ENCODE results near the gene GGT6.
A peak's percentile ranks its signal among the peaks of the same experiment; 100 is the strongest.

The GGT6 gene

DNA sequence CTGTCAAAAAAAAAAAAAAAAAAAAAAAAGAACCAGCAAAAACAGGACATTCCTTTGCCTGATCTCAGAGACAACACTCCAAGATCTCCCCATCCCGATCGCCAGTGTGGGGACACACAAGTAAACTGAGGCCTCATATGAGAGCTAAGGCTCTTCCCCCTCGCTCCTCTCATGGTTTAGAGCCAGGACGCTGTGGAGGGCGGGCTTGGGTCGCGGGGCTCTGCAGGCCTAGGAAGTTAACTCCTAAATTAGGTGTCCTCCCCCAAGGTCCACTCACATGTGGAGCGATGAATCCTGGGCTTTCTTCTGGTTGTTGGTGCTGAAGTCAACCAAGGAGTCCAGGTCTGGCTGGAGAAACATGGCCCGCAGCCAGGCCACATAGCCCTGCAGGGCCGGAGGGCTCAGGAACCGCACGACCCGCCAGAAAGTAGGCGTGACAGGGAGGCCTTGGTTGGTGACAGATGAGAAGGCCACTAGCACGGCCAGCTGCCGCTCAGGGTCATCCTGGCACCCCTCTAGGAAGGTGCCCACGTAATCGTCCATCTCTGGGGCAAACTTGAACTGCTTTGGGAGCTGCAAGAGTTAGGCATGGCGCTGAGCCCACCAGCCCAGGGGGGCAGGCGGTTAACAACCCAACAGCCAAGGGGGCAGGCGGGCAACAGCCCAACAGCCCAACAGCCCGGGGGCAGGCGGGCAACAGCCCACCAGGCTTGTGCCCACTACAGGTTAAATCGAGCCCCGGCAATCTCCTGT, 10.4 kb downstream of the GGT6 start:
- H3K27me3 Mint-ChIP-seq (ENCODE audit: low read depth, poor library complexity): no peaks in the 10 kb centered on the region
- H3K36me3 Mint-ChIP-seq (ENCODE audit: low read depth): peaks cover 10% of the 10 kb centered on the region
- H3K9me3 Mint-ChIP-seq: no peaks in the 10 kb centered on the region
- peaks cover 18% of the 10 kb centered on the region for H3K4me1 Mint-ChIP-seq
- H3K4me3 Mint-ChIP-seq: no peak overlapping the region
- H3K27ac Mint-ChIP-seq: no peak overlapping the region
- DNase-seq: no peak
- TF ChIP-seq, protein P1, sequence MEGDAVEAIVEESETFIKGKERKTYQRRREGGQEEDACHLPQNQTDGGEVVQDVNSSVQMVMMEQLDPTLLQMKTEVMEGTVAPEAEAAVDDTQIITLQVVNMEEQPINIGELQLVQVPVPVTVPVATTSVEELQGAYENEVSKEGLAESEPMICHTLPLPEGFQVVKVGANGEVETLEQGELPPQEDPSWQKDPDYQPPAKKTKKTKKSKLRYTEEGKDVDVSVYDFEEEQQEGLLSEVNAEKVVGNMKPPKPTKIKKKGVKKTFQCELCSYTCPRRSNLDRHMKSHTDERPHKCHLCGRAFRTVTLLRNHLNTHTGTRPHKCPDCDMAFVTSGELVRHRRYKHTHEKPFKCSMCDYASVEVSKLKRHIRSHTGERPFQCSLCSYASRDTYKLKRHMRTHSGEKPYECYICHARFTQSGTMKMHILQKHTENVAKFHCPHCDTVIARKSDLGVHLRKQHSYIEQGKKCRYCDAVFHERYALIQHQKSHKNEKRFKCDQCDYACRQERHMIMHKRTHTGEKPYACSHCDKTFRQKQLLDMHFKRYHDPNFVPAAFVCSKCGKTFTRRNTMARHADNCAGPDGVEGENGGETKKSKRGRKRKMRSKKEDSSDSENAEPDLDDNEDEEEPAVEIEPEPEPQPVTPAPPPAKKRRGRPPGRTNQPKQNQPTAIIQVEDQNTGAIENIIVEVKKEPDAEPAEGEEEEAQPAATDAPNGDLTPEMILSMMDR (IDR thresholded peaks at IDR 0.05): no peak

DNA sequence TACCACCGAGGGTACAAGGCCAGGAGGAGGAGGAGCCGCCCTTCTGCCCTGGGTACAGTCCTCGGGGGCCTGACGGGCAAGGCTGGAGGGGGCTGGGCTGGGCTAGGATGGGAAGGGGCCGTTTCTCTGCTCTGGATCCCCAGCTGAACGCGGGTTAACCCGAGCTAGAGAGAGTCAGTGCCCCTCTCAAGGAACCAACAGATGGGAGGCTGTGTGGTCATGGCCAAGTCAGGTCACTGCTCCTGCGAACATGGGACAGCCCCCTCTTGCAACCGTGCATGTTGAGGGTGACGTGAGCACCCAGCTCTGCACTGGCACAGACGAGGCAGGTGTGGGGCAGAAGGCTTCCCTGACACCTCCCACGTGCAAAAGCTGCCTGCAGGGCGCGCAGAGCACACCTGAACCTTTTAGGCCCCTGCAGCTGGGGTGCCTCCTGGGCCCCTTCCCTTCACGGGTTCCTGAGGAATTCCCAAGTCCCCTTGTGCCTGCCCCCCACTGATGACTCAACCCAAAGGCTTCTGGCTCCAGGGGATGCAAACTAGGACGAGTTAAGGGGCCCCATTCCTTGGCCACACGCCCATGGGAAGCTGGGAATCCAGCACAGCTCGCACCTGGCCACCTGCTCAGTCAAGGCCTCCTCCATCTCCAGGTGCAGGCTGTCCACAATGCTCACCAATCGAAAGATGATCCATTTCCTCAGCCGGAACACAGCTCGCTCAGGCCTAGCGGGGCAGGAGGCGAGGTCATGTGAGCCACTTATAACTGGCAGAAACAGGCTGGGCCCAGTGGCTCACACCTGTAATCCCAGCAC, 11.5 kb downstream of the GGT6 start:
- Mint-ChIP-seq H3K36me3 (ENCODE audit: low read depth) (peaks cover 10% of the 10 kb centered on the region), H3K4me1 (peaks cover 12% of the 10 kb centered on the region), H3K27ac (no peak overlapping the region), H3K4me3 (no peak overlapping the region), H3K9me3 (no peaks in the 10 kb centered on the region), H3K27me3 (ENCODE audit: low read depth, poor library complexity) (no peaks in the 10 kb centered on the region)
- TF ChIP-seq, protein P1 (IDR thresholded peaks at IDR 0.05): no peak
- DNase-seq: no peak

DNA sequence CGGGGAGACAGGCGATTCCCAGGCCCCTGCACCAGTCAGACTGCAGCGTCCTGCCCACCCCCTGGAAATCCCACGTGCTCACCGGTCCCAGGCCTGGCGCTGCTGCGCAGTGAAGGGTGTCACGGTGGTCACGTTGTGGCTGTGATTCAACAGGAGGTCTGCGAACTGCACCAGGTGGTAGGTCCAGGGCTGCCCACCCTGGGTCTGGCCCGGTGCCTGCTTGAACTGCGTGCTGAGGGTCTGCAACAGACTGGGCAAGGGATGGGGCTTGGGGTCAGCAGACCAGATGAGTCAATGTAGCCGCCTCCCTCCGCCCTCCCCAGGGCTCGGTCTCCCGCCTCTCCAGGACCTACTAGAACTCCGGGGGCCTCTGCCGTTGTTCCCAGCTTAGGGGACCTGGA, 12.3 kb downstream of the GGT6 start:
- no peak overlapping the region for H3K27ac Mint-ChIP-seq
- no peaks in the 10 kb centered on the region for H3K9me3 Mint-ChIP-seq
- peaks cover 7% of the 10 kb centered on the region for H3K4me1 Mint-ChIP-seq
- no peak for DNase-seq
- TF ChIP-seq, protein P1 (IDR thresholded peaks at IDR 0.05): no peak
- peaks cover 10% of the 10 kb centered on the region for H3K36me3 Mint-ChIP-seq (ENCODE audit: low read depth)
- H3K27me3 Mint-ChIP-seq (ENCODE audit: low read depth, poor library complexity): no peaks in the 10 kb centered on the region
- H3K4me3 Mint-ChIP-seq: no peak overlapping the region

DNA sequence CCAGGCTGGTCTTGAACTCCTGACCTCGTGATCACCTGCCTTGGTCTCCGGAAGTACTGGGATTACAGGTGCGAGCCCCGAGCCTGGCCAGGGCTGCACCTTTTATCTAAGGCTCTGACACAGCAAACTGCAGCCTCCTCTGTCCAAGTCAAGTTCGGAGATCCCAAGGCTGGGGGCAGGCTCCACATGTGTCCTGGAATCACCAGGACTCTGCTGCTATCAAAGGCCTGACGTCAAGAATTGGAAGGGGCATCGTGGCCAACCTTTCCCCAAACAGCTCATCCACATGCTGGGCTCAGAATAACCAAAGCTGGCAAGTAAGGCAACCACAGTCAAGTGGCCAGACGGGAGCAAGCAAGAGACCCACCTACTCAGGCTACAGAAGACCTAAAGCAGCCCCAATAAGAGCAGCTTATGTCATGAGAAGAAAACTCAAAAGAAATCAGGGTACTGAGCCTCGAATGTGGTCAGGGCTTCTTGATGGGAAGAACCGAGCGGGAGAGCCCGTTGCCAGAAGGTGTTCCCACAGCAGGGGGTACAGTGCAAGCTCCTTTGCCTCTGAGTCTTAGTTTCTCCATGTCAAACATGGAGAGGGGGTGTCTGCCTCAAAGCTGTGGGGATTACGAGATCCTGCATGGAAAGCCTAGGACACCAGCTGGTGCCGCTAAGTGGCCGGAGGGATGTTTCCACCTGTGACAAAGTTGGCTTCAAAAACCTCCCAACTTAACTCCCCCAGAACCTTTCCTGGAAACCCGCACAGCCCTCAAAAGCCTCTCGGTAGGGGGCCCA, 13.1 kb downstream of the GGT6 start:
- H3K27ac Mint-ChIP-seq: no peak overlapping the region
- no peaks in the 10 kb centered on the region for H3K9me3 Mint-ChIP-seq
- H3K27me3 Mint-ChIP-seq (ENCODE audit: low read depth, poor library complexity): no peaks in the 10 kb centered on the region
- TF ChIP-seq, protein P1 (IDR thresholded peaks at IDR 0.05): no peak
- H3K4me3 Mint-ChIP-seq: no peak overlapping the region
- peaks cover 10% of the 10 kb centered on the region for H3K36me3 Mint-ChIP-seq (ENCODE audit: low read depth)
- DNase-seq: no peak
- H3K4me1 Mint-ChIP-seq: peaks cover 7% of the 10 kb centered on the region

DNA sequence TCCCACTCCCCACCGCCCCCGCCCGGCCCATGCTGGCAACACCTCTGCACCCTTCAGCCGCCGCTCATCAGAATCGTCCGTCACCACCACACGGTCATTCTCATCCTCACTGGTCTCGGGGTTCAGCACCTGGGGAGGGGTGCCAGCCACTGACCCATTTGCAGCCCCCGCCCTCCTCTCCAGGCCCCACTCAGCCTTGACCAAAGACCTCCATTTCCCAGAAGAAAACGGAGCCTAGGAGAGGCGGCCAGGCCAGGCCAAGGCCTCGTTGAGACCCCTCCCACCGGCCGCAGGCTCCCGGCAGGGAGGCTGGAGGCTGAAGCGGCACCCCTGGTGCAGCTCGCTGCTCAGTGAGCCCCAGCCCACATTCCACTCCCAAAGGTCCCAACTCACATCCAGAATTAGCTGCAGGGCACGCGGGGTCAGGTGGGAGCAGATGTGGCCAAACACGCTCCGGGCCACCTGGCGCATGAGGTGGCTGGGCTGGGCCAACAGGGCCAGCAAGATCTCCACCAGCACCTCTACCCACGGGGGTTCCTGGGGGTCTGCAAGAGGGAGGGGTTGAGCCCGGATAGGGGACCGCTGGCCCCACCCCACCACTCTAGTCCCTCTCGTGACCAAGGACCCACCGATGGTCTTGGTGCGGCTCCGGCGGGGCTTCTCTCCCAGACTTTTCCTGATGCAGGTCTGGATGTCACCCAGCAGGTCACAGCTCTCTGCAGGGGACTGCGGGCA, 15.0 kb downstream of the GGT6 start:
- peaks cover 18% of the 10 kb centered on the region for H3K4me1 Mint-ChIP-seq
- no peak for DNase-seq
- H3K9me3 Mint-ChIP-seq: no peaks in the 10 kb centered on the region
- TF ChIP-seq, protein P1 (IDR thresholded peaks at IDR 0.05): no peak
- H3K4me3 Mint-ChIP-seq: no peak overlapping the region
- peaks cover 4% of the 10 kb centered on the region for H3K36me3 Mint-ChIP-seq (ENCODE audit: low read depth)
- H3K27me3 Mint-ChIP-seq (ENCODE audit: low read depth, poor library complexity): no peaks in the 10 kb centered on the region
- H3K27ac Mint-ChIP-seq: peak overlapping the region; percentile 48
